PFSK-1 (cell line): Measurements from ENCODE around the gene SEPTIN1.

Experiments used
- FOXP2 ChIP-seq: optimal IDR thresholded peaks from 2 replicates; pipeline ENCODE3; 2011; ENCODE audit warnings: borderline replicate concordance, control low read depth, inconsistent platforms; ENCODE audit not compliant: insufficient read depth; ENCODE audit errors: extremely low read length, extremely low read depth
- POLR2AphosphoS5 ChIP-seq: IDR thresholded peaks from 2 replicates; pipeline ENCODE4 v1.6.1; 2012; ENCODE audit warnings: low read depth, mild to moderate bottlenecking, control low read depth, low read length, moderate library complexity
- SIN3A ChIP-seq: IDR thresholded peaks from 2 replicates; pipeline ENCODE4 v1.6.1; 2012; ENCODE audit warnings: mild to moderate bottlenecking, low read length, moderate library complexity, borderline replicate concordance; ENCODE audit not compliant: insufficient read depth
- TF ChIP-seq, protein P1 (sequence below), 2 experiments: IDR thresholded peaks; 2 replicates each; pipeline versions ENCODE4 v1.6.1 to v1.8.0; 2011 to 2012; ENCODE audit warnings: low read depth in 2 of 2, low read length in 2 of 2, control low read depth in 1 of 2, inconsistent platforms in 1 of 2, mild to moderate bottlenecking in 1 of 2, moderate library complexity in 1 of 2; ENCODE audit not compliant: insufficient read depth in 1 of 2

DNA sequence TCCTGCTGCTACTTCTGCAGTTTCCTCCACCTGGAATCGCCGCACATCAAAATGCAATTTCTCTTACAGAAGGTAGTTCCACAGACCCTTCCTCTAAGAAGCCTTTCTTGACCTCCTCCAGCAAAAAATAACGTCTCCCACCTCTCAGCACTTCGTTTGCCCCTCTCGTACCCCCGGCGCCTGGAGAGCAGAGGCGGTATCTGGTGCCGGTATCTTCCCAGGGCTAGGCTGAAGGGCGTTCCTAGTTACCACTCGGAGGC, 47.0 kb upstream of the SEPTIN1 start:
- TF ChIP-seq FOXP2 (no peak), SIN3A (no peak), POLR2AphosphoS5 (no peak)
- TF ChIP-seq, protein P1, sequence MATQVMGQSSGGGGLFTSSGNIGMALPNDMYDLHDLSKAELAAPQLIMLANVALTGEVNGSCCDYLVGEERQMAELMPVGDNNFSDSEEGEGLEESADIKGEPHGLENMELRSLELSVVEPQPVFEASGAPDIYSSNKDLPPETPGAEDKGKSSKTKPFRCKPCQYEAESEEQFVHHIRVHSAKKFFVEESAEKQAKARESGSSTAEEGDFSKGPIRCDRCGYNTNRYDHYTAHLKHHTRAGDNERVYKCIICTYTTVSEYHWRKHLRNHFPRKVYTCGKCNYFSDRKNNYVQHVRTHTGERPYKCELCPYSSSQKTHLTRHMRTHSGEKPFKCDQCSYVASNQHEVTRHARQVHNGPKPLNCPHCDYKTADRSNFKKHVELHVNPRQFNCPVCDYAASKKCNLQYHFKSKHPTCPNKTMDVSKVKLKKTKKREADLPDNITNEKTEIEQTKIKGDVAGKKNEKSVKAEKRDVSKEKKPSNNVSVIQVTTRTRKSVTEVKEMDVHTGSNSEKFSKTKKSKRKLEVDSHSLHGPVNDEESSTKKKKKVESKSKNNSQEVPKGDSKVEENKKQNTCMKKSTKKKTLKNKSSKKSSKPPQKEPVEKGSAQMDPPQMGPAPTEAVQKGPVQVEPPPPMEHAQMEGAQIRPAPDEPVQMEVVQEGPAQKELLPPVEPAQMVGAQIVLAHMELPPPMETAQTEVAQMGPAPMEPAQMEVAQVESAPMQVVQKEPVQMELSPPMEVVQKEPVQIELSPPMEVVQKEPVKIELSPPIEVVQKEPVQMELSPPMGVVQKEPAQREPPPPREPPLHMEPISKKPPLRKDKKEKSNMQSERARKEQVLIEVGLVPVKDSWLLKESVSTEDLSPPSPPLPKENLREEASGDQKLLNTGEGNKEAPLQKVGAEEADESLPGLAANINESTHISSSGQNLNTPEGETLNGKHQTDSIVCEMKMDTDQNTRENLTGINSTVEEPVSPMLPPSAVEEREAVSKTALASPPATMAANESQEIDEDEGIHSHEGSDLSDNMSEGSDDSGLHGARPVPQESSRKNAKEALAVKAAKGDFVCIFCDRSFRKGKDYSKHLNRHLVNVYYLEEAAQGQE (IDR thresholded peaks at IDR 0.05; ENCODE audit: insufficient read depth in 1 of 2, low read depth in 2 of 2, low read length in 2 of 2) = no peak
